GM10266 (cell line): ENCODE measurements around the gene GJC3.
"Not testable (repeated sequence)": the region's sequence is repeated elsewhere in the genome, so short reads cannot be mapped to it uniquely, and the experiment has no call there.

Experiments
- DNase-seq: peaks from one replicate; pipeline ENCODE4 v3.0.0; 2012; ENCODE audit errors: extremely low spot score
- CTCF ChIP-seq: IDR thresholded peaks from 2 replicates; pipeline ENCODE4 v1.5.1; 2012; ENCODE audit warnings: mild to moderate bottlenecking, low read depth; ENCODE audit not compliant: control insufficient read depth, insufficient read depth; ENCODE audit errors: missing control alignments

GJC3 gene

GRCh38 chr7:99943641-99944496 is 14.4 kb upstream of the GJC3 start:
- DNase-seq = no peak
- TF ChIP-seq CTCF = no peak

DNA sequence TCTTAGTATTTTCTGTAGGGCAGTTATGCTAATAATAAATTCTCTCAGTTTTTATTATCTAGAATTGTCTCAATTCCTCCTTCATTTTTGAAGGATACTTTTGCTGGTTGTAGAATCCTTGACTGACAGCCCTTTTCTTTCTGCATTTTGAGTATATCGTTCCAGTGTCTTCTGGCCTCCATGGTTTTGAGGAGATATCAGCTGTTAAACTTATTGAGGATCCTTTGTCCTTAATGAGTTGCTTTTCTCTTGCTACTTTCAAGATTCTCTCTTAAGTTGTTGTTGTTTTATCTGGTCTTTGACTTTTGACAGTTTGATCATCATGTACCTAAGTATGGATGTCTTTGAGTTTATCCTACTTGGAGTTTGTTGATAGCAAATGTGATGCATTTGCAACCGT is 8.9 kb upstream of the GJC3 start:
- no peak for TF ChIP-seq CTCF
- no peak for DNase-seq

DNA sequence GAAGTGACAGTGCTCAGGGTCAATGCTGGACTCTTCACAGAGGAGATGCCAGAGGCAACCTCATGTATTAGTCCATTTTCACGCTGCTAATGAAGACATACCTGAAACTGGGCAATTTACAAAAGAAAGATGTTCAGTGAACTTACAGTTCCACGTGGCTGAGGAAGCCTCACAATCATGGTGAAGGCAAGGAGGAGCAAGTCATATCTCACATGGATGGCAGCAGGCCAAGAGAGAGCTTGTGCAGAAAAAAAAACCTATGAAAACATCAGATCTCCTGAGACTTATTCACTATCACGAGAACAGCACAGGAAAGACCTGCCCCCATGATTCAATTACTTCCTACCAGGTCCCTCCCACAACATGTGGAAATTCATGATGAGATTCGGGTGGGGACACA is 5.6 kb upstream of the GJC3 start:
- DNase-seq = not testable (repeated sequence)

GRCh38 chr7:99930376-99930775 is 956 bp upstream of the GJC3 start:
- no peak for DNase-seq
- TF ChIP-seq CTCF = no peak

DNA sequence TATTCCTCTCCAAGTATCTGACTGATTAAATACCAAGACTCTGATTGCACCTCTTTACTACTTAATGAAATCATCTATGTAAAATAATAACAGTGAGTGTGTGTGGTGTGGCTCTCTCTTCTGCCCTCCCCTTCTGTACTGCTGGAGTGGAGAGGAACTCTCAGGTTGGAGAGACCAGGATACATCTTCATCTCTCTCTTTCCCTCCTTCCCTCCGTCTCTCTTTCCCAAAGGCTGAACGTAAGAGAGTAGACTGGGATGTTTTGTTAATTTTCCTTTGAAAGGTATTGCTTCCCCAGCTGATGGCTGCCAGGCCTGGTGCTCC is 272 bp upstream of the GJC3 start:
- DNase-seq = no peak
- no peak for TF ChIP-seq CTCF

GRCh38 chr7:99928188-99928587 is 1.2 kb downstream of the GJC3 start:
- TF ChIP-seq CTCF = no peak
- DNase-seq = no peak

DNA sequence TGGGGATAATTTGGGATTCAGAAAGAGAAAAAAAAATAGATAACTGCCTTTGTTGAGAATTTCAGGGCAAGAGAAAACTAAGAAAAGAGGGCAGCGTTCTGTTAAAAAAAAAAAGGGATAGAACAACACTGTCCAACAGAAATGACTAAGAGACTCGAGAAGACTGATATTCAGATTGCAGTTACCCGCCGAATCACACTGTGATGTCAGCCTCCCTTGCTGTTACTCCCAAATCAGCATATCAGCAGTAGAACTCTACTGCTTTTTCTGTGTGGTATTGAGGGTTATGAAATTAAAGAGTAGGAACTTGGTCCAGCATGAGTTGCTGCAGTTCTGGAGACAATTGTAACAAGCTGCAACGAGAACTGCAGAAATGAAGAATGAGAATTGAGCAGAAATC is 1.9 kb downstream of the GJC3 start:
- DNase-seq = no peak
- TF ChIP-seq CTCF = no peak

DNA sequence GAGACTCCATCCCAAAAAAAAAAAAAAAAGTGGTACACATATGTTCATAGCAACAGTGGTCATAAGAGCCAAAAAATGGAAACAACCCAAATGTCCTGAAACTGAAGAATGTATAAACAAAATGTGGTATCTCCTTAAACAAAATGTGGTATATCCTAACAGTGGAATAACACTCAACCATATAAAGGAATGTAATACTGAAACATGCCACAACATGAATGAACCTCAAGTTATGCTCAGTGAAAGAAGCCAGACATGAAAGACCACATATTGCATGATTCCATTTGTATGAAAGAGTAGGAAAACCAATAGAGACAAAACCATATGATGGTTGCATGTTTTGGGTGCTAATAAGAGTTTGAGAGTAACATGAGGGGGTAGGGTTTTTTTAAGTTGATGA is 3.1 kb downstream of the GJC3 start:
- TF ChIP-seq CTCF = no peak
- DNase-seq = no peak
